Measurements from ENCODE around the gene ZDHHC1.

The ZDHHC1 gene

DNA sequence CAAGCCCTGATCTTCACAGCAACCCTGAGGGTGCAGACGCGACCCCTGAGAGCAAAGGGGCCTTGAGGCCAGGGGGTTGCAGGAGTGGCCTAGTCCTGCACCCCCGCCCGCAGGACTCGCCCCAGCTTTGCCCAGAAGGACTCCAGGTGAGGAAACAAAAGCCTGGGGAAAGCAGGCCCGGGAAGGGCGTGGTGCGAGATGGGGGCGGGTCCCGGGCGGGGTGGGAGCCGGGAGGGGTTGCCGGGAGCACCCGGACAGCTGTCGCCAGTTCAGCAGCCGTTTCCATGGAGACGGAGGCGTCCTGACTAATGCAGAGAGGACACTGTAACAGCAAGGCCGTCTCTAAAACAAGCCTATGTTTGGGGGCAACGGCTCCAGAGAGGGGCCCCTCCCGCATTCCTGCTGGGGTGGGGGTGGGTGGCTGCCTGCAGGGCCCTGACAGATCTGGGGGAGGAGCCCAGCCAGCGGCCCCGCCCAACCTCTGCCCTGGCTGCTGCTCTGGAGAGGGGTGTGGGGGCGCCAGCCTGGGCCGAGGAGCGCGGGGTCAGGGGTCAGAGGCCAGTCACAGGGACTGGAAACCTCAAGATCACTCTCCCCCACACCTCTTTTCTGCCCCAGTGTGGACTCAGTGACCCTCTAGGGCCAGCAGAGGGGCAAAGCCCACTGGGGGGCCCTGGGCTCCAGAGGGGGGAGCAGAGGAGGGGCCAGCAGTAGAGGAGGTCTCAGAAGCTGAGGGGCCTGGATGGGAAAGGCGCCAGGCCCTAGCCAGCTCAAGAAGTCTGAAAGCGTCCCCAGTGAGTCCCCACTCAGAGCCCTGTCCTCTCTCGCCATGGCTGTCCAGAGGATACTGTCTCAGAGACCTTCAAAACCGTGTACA is 19.9 kb downstream of the ZDHHC1 start:
- in situ Hi-C loops (cut with MboI; ENCODE audit: low sequenced_read_pairs), result no loop called here

DNA sequence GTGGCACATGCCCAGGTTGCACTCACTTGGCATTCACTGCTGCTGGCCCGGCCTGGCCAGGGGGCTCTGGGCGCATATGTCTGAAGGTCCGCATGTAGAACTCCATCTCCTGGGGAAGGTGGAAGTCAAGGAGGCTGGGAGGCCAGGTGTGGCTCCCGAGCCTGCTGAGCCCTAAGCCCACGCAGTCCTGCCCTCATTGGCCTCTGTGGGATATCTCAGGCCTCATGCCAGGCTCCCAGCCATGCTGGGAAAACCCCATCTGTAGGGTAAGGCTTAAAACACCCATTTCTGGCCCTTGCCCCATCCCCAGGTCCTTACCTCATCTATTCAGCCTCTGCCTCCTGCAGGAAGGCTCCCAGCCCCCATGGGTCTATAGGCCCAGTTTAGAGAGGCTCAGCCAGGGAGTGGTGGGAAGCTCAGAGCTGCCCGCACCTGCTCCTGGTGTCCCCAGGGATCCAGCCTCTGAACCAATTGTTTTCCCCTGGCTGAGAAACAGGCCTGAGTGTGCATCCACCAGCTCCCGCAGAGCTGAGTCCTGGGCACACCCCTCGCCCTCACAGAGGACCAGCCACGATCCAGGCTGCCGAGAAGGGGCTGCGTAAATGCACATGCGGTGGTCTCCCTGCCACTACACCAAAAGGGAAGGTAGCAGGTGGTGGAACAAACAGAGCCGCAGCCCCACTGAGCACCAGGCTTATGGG is 20.7 kb downstream of the ZDHHC1 start:
- in situ Hi-C loops (cut with MboI; ENCODE audit: low sequenced_read_pairs), result no loop called here

DNA sequence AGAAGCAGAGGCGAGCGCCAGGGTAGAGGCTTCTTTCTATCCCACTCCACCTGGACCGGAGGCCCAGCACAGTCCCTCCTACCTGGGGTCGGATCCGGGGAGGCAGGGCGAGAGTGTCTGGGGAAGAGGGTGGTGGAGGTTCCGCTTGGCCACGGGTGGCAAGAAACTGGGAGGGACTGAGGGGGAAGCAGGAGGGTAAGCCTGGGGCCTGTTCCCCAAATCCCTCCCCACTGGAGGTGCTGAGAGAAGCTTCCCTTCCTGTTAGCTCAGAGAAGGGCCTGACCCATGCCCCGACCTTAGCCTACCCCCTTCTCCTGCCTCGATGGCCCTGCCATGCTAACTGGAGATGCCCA is 21.2 kb downstream of the ZDHHC1 start:
- in situ Hi-C loops (cut with MboI; ENCODE audit: low sequenced_read_pairs), result no loop called here

DNA sequence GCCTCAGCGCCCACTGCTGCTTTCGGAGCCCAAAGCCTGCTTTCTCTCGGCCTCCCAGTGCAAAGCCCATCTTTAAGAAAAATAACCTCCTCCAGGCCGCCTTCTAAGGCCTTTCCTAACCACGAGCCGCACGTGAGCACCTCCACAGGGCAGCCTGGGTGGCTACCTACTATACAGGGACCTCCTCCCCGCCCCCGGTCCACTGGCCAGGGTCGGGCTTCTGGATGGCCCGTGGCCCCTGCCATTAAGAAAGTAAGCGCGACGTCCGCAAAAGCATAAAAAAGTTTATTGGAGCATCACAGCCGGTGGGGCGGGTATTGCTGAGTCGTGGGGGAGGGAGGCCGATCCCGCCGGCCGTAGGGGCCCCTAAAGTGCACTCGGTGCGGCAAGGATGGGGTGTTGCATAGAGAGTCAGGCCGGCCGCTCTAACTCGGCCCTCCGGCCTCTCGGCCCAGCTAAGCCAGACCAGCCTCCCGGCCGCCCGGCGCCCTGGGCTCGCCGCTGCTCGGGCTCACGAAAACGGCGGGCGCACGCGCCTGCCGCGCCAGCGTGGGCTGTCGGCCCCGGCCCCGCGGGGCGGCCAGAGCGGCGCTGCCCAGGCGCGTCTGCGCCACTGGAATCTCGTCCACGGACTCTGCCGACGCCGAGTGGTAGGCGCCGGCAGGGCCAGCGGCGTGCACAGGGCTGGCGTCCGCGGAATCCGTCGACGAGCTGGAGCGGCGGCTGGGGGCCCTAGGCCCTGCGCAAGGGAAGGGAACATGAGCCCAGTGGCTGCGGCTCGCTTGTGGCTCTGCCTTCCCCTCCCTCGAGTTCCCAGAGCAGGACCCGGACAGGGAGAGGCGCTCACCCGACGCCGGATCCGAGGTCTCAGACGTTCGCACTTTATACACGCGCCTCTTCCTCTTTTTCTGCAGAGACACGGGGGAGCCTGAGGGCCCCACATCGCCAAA is 21.8 kb downstream of the ZDHHC1 start:
- in situ Hi-C loops (cut with MboI; ENCODE audit: low sequenced_read_pairs), result no loop called here

DNA sequence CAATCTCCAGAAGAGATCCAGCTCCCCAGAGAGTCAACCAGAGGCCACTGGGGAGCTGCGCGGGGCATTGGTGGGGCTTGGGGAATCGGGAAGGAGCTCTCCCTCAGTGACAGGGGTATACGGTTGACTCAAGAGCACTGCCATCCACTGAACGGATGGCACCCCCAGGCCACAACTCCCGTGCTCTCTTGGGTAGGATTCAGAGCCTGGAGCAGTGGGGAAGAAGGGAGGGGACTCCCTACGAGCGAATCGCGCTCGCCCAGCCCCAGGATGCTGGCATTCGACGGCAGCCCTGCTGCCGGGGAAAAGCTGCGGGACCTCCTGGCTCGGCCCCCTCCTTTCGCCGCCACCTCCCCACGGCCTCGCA is 22.5 kb downstream of the ZDHHC1 start:
- in situ Hi-C loops (cut with MboI; ENCODE audit: low sequenced_read_pairs), result no loop called here

DNA sequence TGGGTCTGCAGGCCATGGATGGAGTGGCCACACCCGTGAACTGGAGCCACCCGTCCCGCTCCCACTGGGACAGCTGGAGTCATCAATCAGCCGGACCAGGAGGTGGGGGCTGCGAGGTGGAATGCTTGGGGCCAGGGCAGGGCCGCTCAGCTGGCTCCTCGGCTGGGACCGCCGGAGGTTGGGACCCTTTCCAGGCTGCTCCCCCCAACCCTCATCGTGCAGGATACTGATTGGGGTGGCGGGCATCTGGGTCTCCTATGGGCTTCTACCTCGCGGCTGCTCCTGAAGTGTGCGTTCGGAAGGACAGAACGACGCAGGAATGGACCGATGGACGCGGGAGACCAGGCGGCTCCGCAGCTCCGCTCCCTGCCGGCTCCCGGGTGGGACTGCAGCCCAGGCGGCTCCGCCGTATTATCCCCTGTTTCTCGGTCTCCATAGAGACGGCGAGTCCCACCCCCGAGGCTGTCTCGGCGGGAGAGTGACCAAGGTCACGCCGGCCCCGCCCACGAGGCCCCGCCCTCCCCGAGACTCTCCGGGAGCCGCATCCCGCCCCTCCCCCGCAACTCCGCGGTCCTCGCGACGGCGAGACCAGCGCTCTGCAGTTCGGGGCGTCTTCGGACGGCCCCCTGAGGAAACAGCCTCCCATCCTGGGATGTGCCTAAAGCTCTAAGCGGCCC is 23.0 kb downstream of the ZDHHC1 start, which contains the start of gene TPPP3:
Gene TPPP3 (minus strand): TSS at position 388 of the 677 bp plus-strand sequence. CDS start 2,387 bp downstream, outside the sequence.
- in situ Hi-C loops (cut with MboI; ENCODE audit: low sequenced_read_pairs), result no loop called here

DNA sequence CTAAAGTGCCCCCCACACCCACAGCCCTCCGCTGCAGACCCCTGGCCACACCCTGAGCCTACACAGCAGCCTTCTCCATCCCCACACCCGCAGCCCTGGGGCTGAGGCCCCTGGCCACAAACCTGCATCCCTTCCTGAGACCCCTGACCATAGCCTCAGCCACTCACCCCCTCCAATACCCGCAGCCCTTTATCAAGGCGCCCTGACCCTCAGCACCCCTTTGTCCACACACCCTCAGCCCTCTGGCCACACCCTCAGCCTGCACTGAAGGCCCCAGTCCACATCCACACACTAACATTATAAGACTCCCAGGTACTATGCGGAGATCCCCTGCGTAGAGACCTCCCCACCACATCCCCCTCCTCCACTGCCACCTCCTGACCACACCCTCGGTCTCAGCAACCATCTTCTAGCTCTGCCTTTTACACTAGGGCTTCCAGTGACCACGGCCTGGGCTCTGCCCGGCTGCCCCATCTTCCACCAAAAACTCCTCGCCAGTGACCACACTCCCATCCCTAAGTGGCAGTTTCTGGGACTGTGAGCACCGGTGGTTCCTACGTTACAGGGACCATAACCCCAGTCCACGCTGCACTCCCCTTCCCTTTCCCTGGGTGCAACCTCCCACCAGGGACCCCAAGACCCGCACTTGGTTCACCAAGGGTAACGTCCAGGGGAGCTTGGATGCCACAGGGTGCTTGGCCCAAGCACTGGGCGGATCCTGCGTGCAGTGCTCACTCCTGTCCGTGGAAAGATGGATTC is 23.8 kb downstream of the ZDHHC1 start:
- in situ Hi-C loops (cut with MboI; ENCODE audit: low sequenced_read_pairs), result no loop called here

DNA sequence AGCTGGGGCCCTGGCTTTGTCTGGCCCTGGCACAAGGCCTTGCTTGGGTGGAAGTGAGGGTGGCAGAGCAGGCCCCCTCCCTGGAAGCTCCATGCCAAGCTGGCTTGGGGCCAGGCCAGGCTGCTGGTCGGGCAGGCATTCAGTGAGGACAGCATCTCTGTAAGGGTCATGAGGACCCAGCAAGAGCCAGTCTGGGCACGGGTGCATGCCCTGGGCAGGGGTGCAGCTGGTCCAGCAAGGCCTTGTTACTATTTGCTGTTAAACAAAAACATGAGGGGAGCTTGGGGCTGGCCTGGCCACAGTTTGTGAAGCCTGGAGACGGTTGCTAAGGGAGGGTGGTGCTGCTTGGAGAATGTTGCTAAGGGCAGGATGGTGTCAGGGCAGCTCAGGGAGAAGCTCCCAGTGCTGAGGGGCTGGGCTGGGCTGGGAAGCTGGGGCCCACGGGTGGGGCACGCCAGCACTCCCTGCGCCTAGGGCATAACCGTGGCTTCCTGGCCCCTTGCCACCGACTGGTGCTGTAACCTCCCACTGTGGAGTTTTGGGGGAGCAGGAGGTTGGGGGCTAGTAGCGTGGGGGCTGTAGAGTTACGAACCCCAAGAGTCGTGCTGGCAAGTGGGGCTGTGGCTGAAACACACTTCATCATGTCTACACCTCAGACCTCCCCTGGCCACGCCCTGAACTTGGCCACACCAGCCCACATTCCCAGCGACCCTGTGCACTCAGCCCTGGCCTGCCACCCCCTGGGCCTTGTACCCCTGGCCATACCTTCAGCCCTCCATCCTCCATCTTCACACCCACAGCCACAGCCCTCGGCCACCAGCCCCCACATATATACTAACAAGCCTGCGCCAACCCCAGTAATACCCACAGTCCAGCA is 24.6 kb downstream of the ZDHHC1 start:
- in situ Hi-C loops (cut with MboI; ENCODE audit: low sequenced_read_pairs), result no loop called here

DNA sequence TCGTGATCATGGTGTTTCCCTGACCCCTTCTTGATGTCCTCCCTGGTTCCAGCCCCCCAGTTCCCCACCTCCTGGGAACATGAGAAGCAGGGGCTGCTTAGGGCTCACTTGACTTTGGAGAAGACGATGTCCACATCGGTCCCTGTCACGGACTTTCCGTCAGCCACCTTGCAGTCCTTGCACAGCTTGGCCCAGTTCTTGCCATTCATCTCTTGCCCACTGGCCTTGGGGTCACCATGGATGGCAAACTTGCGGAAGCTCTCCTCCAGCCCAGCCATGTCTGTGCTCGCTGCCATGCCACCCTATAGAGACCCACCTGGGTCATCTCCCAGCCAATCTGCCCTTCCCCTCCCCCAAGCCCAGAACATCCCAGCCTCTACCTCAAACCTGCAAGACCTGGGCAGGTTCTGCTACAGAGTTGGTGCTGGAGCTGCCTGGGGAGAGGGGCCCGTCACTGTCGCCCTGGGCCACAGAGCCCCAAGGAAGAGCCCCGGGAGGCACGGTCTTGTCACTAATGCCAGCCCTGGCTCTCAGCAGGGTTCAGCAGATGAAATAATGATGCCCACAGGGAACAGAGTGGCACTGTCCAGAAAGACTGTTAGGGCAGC is 25.4 kb downstream of the ZDHHC1 start:
- in situ Hi-C loops (cut with MboI; ENCODE audit: low sequenced_read_pairs), result no loop called here

DNA sequence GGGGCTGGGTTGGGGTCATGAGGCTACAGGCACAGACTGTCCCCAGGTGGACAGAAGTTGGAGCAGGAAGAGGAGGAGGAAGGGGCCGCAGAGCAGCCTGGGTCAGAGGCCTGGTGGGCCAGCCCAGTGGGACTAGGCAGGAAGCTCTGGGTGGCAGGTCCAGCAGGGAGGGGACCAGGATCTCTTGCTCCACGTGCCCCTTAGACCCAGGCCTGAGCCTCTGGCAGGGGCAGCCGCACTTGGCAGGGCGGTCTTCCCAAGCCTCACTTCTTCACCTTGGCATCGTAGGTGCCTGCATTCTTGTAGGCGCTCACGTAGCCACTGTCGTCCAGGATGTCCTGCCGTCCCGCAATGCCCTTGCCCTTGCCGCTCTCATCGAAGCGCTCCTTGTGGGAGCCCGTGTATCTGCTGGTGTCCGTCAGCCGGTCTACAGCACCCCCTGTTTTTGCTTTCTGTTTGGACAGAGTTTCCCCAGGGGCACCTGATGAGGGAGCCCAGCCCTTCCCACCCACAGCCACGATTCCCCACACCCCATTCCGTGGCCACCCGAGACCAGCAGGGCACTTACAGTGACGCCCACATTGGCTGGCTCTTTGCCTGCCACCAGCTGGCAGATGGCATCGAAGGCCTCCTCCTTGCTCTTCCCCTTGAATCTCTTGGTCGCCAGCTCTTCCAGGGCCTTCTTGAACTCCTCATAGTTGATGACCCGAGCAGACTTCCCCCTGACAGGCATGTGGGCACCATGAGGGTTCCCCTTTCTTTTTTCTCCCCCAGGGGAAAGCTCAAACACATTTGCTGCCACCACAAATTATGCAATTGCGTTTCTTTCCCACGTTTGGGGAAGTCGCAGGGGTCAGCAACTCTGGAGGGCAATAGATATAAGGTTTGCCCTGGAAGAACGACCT is 26.1 kb downstream of the ZDHHC1 start:
- in situ Hi-C loops (cut with MboI; ENCODE audit: low sequenced_read_pairs), result no loop called here

DNA sequence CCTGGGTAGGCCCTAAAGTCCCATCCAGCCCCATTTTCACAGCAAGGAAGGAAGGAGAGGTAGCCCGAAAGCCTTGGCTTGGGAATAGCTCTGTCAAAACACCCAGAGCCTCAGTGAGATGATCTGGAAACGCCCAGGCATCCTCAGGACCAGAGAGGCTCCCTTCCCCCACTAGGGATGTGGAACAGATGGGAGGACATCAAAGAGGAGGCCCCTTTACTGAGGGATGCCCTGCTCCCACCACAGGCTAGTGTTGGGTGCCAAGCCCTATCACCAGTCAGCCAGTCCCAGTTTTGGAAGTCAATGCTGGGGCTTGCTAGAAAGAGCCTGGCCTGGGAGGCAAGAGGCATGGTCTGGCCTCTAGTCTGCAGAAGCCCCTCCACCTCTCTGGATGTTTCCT is 27.7 kb downstream of the ZDHHC1 start:
- in situ Hi-C loops (cut with MboI; ENCODE audit: low sequenced_read_pairs), result no loop called here

DNA sequence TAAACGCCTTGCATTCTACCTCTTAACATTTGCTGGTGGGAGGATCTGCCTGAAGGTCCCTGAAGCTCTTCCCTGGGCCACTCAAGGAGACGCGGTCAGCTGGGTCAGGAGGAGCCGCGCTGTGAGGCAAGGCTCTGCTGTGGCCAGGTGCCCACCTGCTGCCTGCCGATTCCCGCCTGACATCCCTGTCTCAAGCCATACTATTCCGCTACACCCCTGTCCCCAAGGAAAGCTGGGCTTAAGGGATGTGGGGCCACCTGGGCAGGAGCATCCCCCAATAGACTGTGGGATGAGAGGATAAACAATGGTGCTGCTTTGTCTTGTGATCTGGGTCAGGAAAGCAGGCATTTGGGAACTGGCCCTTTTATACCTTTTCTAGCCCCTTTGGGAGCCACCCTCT is 28.1 kb downstream of the ZDHHC1 start:
- in situ Hi-C loops (cut with MboI; ENCODE audit: low sequenced_read_pairs), result no loop called here

DNA sequence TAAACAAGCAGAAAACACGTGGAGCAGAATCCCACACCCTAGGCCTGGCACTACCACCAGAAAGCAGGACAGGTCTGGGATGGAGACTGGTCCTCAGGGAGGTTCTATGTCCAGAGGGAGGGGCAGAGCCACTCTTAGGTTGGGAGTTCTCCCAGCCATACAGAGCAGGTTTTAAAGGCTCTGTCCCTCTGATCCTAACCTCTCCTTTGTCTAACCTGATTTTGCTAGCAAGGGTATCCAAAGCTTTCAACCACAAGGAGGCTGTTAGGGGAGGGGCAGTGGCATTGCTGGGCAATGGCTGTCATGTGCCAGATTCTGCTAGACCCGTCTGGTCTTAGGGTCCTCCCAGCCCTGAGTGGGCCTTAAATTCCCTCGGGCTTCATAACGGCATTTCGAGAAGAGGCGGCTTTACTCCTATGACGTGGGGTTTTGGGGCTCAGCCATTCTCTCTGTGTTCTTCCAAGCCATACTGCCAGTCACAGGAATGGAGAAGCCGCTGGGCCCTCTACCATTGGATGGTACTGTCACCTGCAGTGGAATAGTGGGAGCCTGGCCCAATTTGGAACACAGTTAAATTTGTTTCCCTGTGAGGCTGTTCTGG is 28.7 kb downstream of the ZDHHC1 start:
- in situ Hi-C loops (cut with MboI; ENCODE audit: low sequenced_read_pairs), result no loop called here

DNA sequence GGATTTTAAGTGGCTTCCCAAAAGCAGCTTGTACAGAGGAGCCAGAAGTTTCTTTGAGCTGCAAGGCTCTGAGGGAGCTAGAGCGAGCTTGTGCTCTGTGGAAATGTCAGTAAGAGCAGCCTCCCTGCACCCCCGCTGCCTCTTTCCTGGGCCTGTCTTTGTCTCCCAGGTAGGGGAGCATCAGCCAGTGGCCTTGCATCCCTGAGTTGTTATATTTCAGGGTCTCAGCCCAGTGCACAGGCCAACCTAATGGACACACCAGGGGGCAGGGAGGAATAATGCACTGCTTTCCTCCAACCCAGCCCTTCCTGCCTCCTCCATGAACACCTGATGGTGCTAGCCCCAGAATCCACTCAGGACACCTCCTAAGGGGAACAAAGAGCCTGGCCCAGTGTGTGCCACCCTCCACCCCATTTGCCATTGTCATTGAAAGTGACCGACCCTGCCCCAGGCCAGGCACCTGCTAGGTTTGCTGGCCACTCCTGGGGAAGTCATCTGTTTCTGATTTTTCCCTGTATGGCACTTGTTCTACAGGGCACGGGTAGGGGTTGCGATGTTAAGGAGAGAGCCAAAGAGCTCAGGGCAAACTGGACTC is 29.3 kb downstream of the ZDHHC1 start:
- in situ Hi-C loops (cut with MboI; ENCODE audit: low sequenced_read_pairs), result no loop called here

DNA sequence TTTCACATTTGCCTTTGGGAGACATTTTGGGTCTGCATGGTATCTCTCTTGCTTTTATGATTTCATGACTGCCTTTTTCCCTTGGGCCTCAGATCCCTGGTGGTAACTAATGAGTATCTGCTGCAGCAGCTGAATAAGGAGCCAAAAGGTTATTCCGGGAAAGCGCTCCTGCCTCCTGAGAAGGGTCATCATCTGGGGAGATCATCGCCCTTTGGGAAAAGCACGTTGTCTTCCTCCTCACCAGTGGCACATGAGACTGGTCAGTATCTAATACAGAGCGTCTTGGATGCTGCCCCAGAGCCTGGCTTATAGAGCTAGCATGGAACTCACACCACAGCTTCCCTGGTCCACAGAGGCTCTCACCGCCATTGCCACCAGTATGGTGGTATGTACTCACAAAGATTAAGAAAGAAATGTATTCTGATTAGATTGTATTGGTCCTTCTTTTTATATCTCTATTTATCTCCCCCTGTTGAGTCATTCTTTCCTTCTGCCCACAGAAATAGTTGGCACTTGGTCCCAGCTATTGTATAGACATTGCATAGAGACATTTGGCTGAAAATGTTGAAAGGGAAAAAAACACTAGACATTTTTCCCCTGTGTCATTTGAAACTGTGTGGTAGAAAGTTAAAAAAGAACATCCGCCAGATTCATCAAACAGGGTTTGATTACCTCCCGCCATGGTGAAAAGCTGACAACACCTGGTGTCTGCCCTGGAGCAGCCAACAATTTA is 31.3 kb downstream of the ZDHHC1 start:
- in situ Hi-C loops (cut with MboI; ENCODE audit: low sequenced_read_pairs), result no loop called here

DNA sequence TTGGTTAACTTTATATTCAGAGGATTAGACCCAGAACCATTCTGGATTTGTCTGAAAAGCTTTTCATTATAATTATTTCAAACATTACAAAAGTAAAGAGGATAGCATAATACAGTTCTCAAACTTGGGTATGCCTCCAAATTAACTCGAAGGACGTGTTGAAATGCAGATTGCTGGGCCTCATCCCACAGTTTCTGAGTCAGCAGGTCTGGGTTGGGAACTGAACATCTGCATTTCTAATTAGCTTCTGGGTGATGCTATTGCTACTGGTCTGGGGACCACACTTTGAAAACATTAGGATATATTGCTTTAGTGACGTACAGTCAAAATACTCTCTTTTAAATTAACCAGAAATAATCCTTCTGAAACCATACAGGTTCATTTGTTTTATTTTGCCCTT is 33.0 kb downstream of the ZDHHC1 start:
- in situ Hi-C loops (cut with MboI; ENCODE audit: low sequenced_read_pairs), result no loop called here
